PC-3 (cell line): ENCODE data around the gene DSCAM.

ENCODE experiments used
- CTCF ChIP-seq: fragments of 300-600 bp; sonication (generic); conservative IDR thresholded peaks from 2 replicates; pipeline ENCODE4 v1.5.1; 2017; ENCODE audit warnings: antibody characterized with exemption, low read depth, mild to moderate bottlenecking, low read length
- EZH2 ChIP-seq: fragments of 300-600 bp; sonication (generic); IDR thresholded peaks from one replicate; pipeline ENCODE4 v1.6.1; 2017; ENCODE audit warnings: antibody characterized with exemption, mild to moderate bottlenecking, low read length; ENCODE audit not compliant: unreplicated experiment
- EZH2phosphoT487 ChIP-seq: fragments of 300-600 bp; sonication (generic); IDR thresholded peaks from 2 replicates; pipeline ENCODE4 v1.6.1; 2018; ENCODE audit warnings: mild to moderate bottlenecking, antibody characterized with exemption, low read length, borderline replicate concordance

GRCh38 chr21:40465382-40465781, 381.6 kb downstream of the DSCAM start:
- TF ChIP-seq CTCF (no peak), EZH2 (no peak), EZH2phosphoT487 (no peak)
